ENCODE results near the gene CCNDBP1. TPM values are rescaled to one million over a fixed set of nuclear protein-coding genes. Genes with fewer than 3 reads are reported as not detected.

The CCNDBP1 gene
- total and polyA plus RNA-seq, 7 experiments from 2014 or later, result 72.3 to 163 (median 105) TPM

DNA sequence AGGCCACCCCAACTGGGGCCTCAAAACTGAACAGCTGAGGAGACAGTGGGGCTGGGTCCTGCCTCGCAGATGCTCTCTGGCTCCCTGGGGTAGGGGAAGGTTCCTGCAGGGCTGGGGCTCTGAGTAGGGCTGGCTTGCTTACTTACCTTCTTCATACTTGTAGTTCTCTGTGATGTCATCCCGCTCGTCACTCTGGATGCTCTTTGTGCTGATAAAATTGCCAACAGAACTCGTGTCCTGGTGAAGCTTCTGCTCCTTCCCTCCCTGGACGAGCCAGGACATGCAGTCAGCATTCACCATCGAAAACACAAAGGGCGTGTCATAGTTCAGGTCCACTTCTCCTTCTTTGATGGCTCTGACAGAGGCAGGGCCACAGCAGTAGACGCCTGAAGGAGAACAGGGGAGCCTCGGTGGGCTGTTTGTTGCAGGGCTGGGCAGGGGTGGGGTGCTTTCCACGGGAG lies 53.5 kb downstream of the CCNDBP1 start:
- Mint-ChIP-seq H3K9me3 (no peaks in the 10 kb centered on the region), H3K27me3 (peaks cover 0 to 31% (median 6%) of the 10 kb centered on the region in 5 donors), H3K4me1 (peaks cover 0 to 18% (median 0%) of the 10 kb centered on the region in 7 donors), H3K27ac (peak overlapping the region in 1 of 9 donors; percentile 68), H3K36me3 (no peaks in the 10 kb centered on the region), H3K4me3 (no peak overlapping the region)
- Histone ChIP-seq H3K9me3 (ENCODE audit: control insufficient read depth in 2 of 3, low read length in 3 of 3) (no peaks in the 10 kb centered on the region), H3K4me3 (ENCODE audit: low read length) (no peak overlapping the region), H3K27ac (ENCODE audit: low read depth, low read length) (no peak overlapping the region), H3K36me3 (ENCODE audit: control insufficient read depth in 2 of 3, insufficient read depth in 3 of 3, low read length in 3 of 3) (no peaks in the 10 kb centered on the region), H3K27me3 (ENCODE audit: control insufficient read depth in 2 of 2, insufficient read depth in 2 of 2, low read length in 2 of 2) (no peaks in the 10 kb centered on the region), H3K4me1 (ENCODE audit: control insufficient read depth in 2 of 2, insufficient read depth in 2 of 2, low read length in 2 of 2) (no peaks in the 10 kb centered on the region)
- intact Hi-C loops (cut with micrococcal nuclease), result no loop called here
- ATAC-seq (peak; percentile 38), DNase-seq (no peak)
- POLR2A ChIA-PET, result no interaction called here
- CTCF ChIA-PET, result no interaction called here

DNA sequence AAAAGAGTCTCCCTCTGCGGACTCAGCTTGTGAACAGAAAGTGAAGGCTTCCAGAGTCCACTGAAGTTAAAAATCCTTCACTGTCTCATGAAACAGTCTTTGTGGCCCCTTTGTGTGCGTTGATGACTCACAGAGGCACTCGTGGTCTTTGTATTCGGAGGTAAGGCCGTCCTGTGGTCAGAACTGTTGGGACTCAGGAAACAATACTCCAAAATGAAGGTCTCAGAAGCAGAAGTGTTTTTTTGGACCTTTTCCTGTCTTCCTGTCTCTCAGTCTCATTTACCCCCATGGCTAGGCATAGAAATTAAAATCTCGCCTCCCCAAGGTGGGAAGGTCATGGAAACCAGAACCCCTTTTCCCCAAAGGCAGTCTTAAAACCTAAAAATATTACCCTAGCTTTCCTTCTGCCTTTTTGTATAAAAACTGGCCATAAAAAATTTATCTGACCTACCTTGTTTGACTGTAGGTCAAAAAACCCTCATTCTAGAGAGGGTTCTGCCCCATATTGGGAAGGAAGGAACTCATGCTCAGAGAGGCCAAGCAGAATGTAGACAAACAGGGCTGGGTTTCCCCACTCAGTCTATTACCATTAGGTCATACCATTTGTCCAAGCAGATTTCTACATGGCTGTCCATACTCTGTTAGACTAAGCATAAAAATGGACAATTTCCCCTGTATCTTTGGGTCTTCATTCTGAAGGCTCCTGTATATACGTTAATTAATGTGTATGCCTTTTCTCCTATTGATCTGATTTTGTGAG lies 54.7 kb downstream of the CCNDBP1 start:
- H3K36me3 Mint-ChIP-seq, result no peaks in the 10 kb centered on the region
- no peaks in the 10 kb centered on the region for H3K9me3 ChIP-seq (ENCODE audit: control insufficient read depth in 2 of 3, low read length in 3 of 3)
- intact Hi-C loops (cut with micrococcal nuclease), result no loop called here
- H3K4me1 Mint-ChIP-seq, result peaks cover 0 to 20% (median 0%) of the 10 kb centered on the region in 7 donors
- no peak overlapping the region for H3K4me3 ChIP-seq (ENCODE audit: low read length)
- H3K4me1 ChIP-seq (ENCODE audit: control insufficient read depth in 2 of 2, insufficient read depth in 2 of 2, low read length in 2 of 2), result no peaks in the 10 kb centered on the region
- H3K27ac ChIP-seq (ENCODE audit: low read depth, low read length), result no peak overlapping the region
- no peaks in the 10 kb centered on the region for H3K9me3 Mint-ChIP-seq
- DNase-seq (no peak), ATAC-seq (peak; percentile 16)
- peaks cover 0 to 31% (median 9%) of the 10 kb centered on the region in 5 donors for H3K27me3 Mint-ChIP-seq
- ChIA-PET CTCF (no interaction called here), POLR2A (no interaction called here)
- no peaks in the 10 kb centered on the region for H3K27me3 ChIP-seq (ENCODE audit: control insufficient read depth in 2 of 2, insufficient read depth in 2 of 2, low read length in 2 of 2)
- H3K36me3 ChIP-seq (ENCODE audit: control insufficient read depth in 2 of 3, insufficient read depth in 3 of 3, low read length in 3 of 3), result no peaks in the 10 kb centered on the region
- peak overlapping the region in 1 of 9 donors; percentile 43 for H3K27ac Mint-ChIP-seq
- peak overlapping the region in 1 of 10 donors; percentile 24 for H3K4me3 Mint-ChIP-seq

DNA sequence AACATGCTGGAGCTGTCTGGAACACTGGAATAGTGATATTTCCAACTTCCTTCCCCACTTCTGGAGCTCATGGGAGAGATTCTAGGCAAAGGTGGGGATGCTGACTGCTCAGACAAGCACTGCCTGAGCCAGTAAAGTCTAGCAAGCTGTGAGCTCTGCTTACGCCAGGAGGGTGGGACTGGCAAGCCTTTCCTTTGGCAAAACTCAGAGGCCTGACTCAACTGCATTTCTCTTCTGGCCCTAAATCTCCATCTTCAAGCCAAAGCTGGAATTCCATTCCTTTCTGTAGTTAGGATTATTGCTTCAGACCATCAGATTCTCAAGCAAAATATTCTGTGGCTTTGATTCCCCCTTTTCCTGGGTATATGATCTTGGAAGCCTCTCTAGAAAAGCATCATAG lies 55.9 kb downstream of the CCNDBP1 start:
- Mint-ChIP-seq H3K27ac (no peak overlapping the region), H3K36me3 (no peaks in the 10 kb centered on the region), H3K4me3 (no peak overlapping the region), H3K9me3 (no peaks in the 10 kb centered on the region), H3K27me3 (peaks cover 0 to 25% (median 9%) of the 10 kb centered on the region in 5 donors), H3K4me1 (peaks cover 0 to 20% (median 0%) of the 10 kb centered on the region in 7 donors)
- Histone ChIP-seq H3K4me1 (ENCODE audit: control insufficient read depth in 2 of 2, insufficient read depth in 2 of 2, low read length in 2 of 2) (no peaks in the 10 kb centered on the region), H3K27ac (ENCODE audit: low read depth, low read length) (no peak overlapping the region), H3K9me3 (ENCODE audit: control insufficient read depth in 2 of 3, low read length in 3 of 3) (no peaks in the 10 kb centered on the region), H3K4me3 (ENCODE audit: low read length) (no peak overlapping the region), H3K36me3 (ENCODE audit: control insufficient read depth in 2 of 3, insufficient read depth in 3 of 3, low read length in 3 of 3) (no peaks in the 10 kb centered on the region), H3K27me3 (ENCODE audit: control insufficient read depth in 2 of 2, insufficient read depth in 2 of 2, low read length in 2 of 2) (no peaks in the 10 kb centered on the region)
- POLR2A ChIA-PET, result no interaction called here
- intact Hi-C loops (cut with micrococcal nuclease), result no loop called here
- CTCF ChIA-PET, result no interaction called here
- DNase-seq (no peak), ATAC-seq (no peak)

DNA sequence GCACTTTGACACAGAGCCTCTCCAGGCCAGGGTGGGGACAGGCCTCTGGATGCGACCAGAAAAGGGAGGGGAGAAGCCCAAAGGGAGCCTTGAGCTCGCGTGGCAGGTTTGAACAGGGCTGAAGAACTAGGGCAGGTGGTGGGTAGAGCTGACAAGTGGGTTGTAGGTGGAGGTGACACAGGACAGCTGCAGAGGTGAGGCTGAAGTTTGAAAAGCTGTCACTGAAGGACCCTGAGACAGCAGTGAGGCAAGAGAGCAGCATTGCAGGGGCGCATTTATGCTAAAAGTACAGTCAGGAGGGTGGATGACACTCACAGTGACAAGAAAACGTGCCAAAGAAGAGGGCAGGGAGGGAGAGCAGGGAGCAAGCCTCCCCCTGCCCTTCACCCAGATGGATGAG lies 57.4 kb downstream of the CCNDBP1 start:
- Mint-ChIP-seq H3K27me3 (peaks cover 0 to 28% (median 9%) of the 10 kb centered on the region in 5 donors), H3K27ac (no peak overlapping the region), H3K4me3 (no peak overlapping the region), H3K4me1 (peaks cover 0 to 20% (median 0%) of the 10 kb centered on the region in 7 donors), H3K36me3 (peaks cover 0 to 1% (median 0%) of the 10 kb centered on the region in 5 donors), H3K9me3 (no peaks in the 10 kb centered on the region)
- H3K27me3 ChIP-seq (ENCODE audit: control insufficient read depth in 2 of 2, insufficient read depth in 2 of 2, low read length in 2 of 2), result no peaks in the 10 kb centered on the region
- H3K36me3 ChIP-seq (ENCODE audit: control insufficient read depth in 2 of 3, insufficient read depth in 3 of 3, low read length in 3 of 3), result no peaks in the 10 kb centered on the region
- intact Hi-C loops (cut with micrococcal nuclease), result no loop called here
- ATAC-seq (no peak), DNase-seq (no peak)
- H3K9me3 ChIP-seq (ENCODE audit: control insufficient read depth in 2 of 3, low read length in 3 of 3), result no peaks in the 10 kb centered on the region
- POLR2A ChIA-PET, result no interaction called here
- CTCF ChIA-PET, result interaction anchor here (0.6 to 1.3 kb wide), 2 partner anchors 13 to 381 kb away, joined by 3 to 4 read pairs; no protein-coding TSS in a partner anchor
- no peak overlapping the region for H3K4me3 ChIP-seq (ENCODE audit: low read length)
- H3K27ac ChIP-seq (ENCODE audit: low read depth, low read length), result no peak overlapping the region
- no peaks in the 10 kb centered on the region for H3K4me1 ChIP-seq (ENCODE audit: control insufficient read depth in 2 of 2, insufficient read depth in 2 of 2, low read length in 2 of 2)

DNA sequence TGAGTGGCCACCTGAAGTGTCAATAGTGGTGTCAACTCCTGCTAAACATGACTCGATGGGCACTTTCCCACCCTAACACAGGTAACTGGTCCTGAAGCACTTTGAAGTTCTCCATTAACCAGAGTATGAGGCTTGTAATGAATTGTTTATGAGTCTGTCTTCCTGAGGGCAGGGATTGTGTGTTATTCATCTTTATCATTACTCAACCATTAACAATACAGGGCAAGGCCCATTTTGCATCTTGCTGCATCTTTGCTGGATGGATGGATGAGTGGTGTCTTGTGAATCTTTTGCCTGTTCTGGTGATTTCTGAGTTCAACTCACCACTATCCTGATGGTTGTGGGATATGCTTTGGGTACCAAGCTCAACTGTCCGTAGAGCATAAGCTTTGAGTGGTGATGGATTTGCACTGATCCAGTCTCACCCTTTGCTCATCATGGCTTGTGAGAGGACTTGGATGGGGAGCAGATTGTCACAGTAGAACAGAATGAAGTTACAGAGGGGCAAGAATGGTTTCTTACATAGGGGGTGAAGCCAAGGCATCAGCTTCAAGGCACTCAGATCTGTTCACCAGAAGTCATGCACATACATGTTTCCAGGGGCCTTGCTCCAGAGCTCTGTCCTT lies 57.9 kb downstream of the CCNDBP1 start:
- DNase-seq (no peak), ATAC-seq (no peak)
- intact Hi-C loops (cut with micrococcal nuclease), result no loop called here
- Mint-ChIP-seq H3K4me1 (peaks cover 0 to 22% (median 0%) of the 10 kb centered on the region in 7 donors), H3K9me3 (no peaks in the 10 kb centered on the region), H3K36me3 (peaks cover 0 to 1% (median 0%) of the 10 kb centered on the region in 5 donors), H3K27me3 (peaks cover 0 to 22% (median 8%) of the 10 kb centered on the region in 5 donors), H3K4me3 (no peak overlapping the region), H3K27ac (no peak overlapping the region)
- Histone ChIP-seq H3K36me3 (ENCODE audit: control insufficient read depth in 2 of 3, insufficient read depth in 3 of 3, low read length in 3 of 3) (no peaks in the 10 kb centered on the region), H3K27ac (ENCODE audit: low read depth, low read length) (no peak overlapping the region), H3K27me3 (ENCODE audit: control insufficient read depth in 2 of 2, insufficient read depth in 2 of 2, low read length in 2 of 2) (no peaks in the 10 kb centered on the region), H3K9me3 (ENCODE audit: control insufficient read depth in 2 of 3, low read length in 3 of 3) (no peaks in the 10 kb centered on the region), H3K4me3 (ENCODE audit: low read length) (no peak overlapping the region), H3K4me1 (ENCODE audit: control insufficient read depth in 2 of 2, insufficient read depth in 2 of 2, low read length in 2 of 2) (no peaks in the 10 kb centered on the region)
- ChIA-PET CTCF (interaction anchor here (0.6 to 1.4 kb wide), 3 partner anchors 12 to 381 kb away, joined by 3 to 4 read pairs (median 4); no protein-coding TSS in a partner anchor), POLR2A (no interaction called here)

DNA sequence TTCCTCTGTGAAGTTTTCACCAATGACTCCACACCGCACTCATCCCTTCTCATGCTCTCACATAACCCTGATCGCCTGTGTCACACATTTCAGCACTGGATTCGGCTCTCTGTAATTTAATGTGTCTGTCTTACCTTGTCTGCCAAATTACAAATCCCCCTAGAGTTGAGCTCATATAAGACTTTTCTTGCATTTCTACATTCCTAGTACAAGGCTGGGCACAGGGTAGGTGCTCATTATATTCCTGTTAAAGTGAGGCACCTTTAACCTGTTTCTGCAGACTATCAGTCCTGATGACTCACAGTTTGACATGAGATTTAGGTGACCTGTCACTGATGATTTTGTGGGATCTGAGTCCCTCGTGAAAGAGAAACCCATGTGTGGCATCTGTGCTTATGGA lies 58.9 kb downstream of the CCNDBP1 start:
- no peaks in the 10 kb centered on the region for H3K9me3 Mint-ChIP-seq
- H3K27ac Mint-ChIP-seq, result no peak overlapping the region
- H3K27me3 ChIP-seq (ENCODE audit: control insufficient read depth in 2 of 2, insufficient read depth in 2 of 2, low read length in 2 of 2), result no peaks in the 10 kb centered on the region
- intact Hi-C loops (cut with micrococcal nuclease), result no loop called here
- no peak overlapping the region for H3K4me3 ChIP-seq (ENCODE audit: low read length)
- no peak overlapping the region for H3K4me3 Mint-ChIP-seq
- H3K9me3 ChIP-seq (ENCODE audit: control insufficient read depth in 2 of 3, low read length in 3 of 3), result no peaks in the 10 kb centered on the region
- peaks cover 0 to 21% (median 0%) of the 10 kb centered on the region in 7 donors for H3K4me1 Mint-ChIP-seq
- ChIA-PET POLR2A (no interaction called here), CTCF (interaction anchor here (1.3 to 1.4 kb wide), 2 partner anchors 13 to 14 kb away, joined by 3 to 4 read pairs; no protein-coding TSS in a partner anchor)
- H3K27ac ChIP-seq (ENCODE audit: low read depth, low read length), result no peak overlapping the region
- H3K36me3 ChIP-seq (ENCODE audit: control insufficient read depth in 2 of 3, insufficient read depth in 3 of 3, low read length in 3 of 3), result no peaks in the 10 kb centered on the region
- H3K36me3 Mint-ChIP-seq, result peaks cover 0 to 1% (median 0%) of the 10 kb centered on the region in 5 donors
- no peaks in the 10 kb centered on the region for H3K4me1 ChIP-seq (ENCODE audit: control insufficient read depth in 2 of 2, insufficient read depth in 2 of 2, low read length in 2 of 2)
- no peak for DNase-seq
- peaks cover 0 to 21% (median 0%) of the 10 kb centered on the region in 5 donors for H3K27me3 Mint-ChIP-seq
- no peak for ATAC-seq

Measured in naive thymus-derived CD4-positive, alpha-beta T cell (primary cell).